ENCODE measurements around the gene NXPE1. TPM values are rescaled to one million over a fixed set of nuclear protein-coding genes. Genes with fewer than 3 reads are reported as not detected.

NXPE1 gene
- total and polyA plus RNA-seq, 9 of the 15 experiments (the other 6 are each of a cell fraction or from before 2014, with no cell fraction given) = not detected

- WGBS (ENCODE audit: insufficient coverage, low coverage, missing lambda C conversion rate) = 0% methylated on average over 1 of the region's 1 CpG
- H3K36me3 ChIP-seq (ENCODE audit: control insufficient read depth, insufficient read depth, low read length) = no peaks in the 10 kb centered on the region
- CTCF ChIA-PET (ENCODE audit: low intra/inter-chr PET ratio) = no interaction called here
- DNase-seq (ENCODE audit: extremely low read depth in 1 of 4, low spot score in 3 of 4) = no peak
- no peaks in the 10 kb centered on the region for H3K4me1 ChIP-seq (replicated peaks in 1 of 2; ENCODE audit: control insufficient read depth in 2 of 2, insufficient read depth in 2 of 2, low read length in 2 of 2)
- POLR2A ChIA-PET = no interaction called here
- no peak overlapping the region for H3K27ac ChIP-seq (ENCODE audit: extremely low read depth, low read depth, low read length)
- no peaks in the 10 kb centered on the region for H3K27me3 ChIP-seq (ENCODE audit: control insufficient read depth in 2 of 2, insufficient read depth in 2 of 2, low read length in 2 of 2)
- H3K9ac ChIP-seq (ENCODE audit: insufficient read depth in 1 of 2, low read depth in 2 of 2, low read length in 2 of 2) = no peak overlapping the region
- FAIRE-seq = no peak
- no peak overlapping the region for H3K4me2 ChIP-seq (ENCODE audit: insufficient read depth, low read length)
- in situ Hi-C loops (cut with MboI) (loop anchor here (5.0 kb wide), 1 partner anchor 40 kb away; no protein-coding TSS in a partner anchor), intact Hi-C loops (cut with micrococcal nuclease) (loop anchor here (10.0 kb wide), 1 partner anchor 253 kb away; no protein-coding TSS in a partner anchor)
- no peaks in the 10 kb centered on the region for H3K9me3 ChIP-seq (replicated peaks; ENCODE audit: control insufficient read depth, insufficient read depth, low read depth, low read length)
- no peak overlapping the region for H2AFZ ChIP-seq (ENCODE audit: low read depth, low read length)
- TF ChIP-seq ZBTB11 (CRISPR knock-in tag; IDR thresholded peaks at IDR 0.05) (no peak), ZNF133 (CRISPR knock-in tag; IDR thresholded peaks at IDR 0.05) (no peak)
- H3K9me1 ChIP-seq (ENCODE audit: control insufficient read depth, insufficient read depth, low read length) = no peaks in the 10 kb centered on the region
- no peaks in the 10 kb centered on the region for H3K79me2 ChIP-seq (ENCODE audit: control insufficient read depth, insufficient read depth, low read length)
- no peak overlapping the region for H3K4me3 ChIP-seq
- ATAC-seq = no peak
- H4K20me1 ChIP-seq (replicated peaks; ENCODE audit: control insufficient read depth, insufficient read depth, low read length) = no peaks in the 10 kb centered on the region
- BruUV-seq (replicated peaks) = no TSS peak
These were observed 57.8 kb downstream of the NXPE1 start for GRCh38 chr11:114501901-114502300.

All from K562 (cell line).